ENCODE measurements around the gene ALOX12.

ALOX12 gene

DNA sequence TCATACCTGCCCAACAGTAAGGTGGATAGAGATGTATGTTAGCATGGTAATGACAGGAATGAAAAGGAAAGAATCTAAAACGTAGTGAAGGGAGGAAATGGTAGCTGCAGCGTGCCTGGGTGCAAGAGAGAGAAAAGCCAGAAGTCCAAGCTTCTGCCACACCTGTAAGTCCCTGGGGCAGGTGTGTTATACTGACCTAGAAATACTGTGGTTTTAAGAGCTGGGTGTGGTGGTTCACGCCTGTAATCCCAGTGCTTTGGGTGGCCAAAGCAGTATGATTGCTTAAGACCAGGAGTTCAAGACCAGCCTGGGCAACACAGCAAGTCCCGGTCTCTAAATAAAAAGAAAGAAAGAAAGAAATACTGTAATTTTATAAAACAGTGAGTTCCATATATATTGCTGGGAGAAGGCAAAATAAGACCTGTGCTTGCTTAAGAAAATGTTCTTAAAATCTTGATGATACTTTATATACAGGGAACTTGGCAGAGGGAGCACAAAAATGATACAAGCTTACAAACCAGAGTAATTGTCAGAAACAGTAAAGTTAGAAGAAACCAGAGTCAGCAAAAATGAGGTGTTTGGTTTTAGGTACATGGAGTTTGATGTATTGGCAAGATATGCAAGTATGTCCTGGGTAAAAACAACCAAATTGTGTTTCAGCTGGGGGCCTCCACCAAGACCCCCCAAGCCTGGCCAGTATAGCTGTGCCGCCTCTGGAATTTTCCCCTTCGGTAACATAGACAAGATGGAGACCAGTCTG is 6.6 kb downstream of the ALOX12 start:
- DNase-seq (ENCODE audit: low spot score), result no peak

DNA sequence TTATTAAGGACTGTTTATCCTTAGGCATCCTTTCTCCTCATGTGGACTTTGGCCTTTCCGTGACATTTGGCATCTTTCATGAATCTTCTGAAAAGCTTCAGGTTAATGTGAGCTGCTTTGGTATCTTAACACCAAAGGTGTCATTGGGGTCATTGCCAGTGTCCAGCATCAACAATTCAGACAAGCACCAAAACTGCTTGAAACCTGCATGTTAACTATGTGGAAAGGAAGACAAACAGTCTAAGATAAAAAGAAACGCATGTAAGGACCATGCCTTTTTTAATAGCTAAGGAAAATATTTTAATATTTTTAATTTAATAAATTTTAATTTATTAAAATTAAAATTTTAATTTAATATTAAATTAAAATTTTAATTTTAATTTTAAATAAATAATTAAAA is 7.9 kb downstream of the ALOX12 start:
- DNase-seq (ENCODE audit: low spot score), result no peak

DNA sequence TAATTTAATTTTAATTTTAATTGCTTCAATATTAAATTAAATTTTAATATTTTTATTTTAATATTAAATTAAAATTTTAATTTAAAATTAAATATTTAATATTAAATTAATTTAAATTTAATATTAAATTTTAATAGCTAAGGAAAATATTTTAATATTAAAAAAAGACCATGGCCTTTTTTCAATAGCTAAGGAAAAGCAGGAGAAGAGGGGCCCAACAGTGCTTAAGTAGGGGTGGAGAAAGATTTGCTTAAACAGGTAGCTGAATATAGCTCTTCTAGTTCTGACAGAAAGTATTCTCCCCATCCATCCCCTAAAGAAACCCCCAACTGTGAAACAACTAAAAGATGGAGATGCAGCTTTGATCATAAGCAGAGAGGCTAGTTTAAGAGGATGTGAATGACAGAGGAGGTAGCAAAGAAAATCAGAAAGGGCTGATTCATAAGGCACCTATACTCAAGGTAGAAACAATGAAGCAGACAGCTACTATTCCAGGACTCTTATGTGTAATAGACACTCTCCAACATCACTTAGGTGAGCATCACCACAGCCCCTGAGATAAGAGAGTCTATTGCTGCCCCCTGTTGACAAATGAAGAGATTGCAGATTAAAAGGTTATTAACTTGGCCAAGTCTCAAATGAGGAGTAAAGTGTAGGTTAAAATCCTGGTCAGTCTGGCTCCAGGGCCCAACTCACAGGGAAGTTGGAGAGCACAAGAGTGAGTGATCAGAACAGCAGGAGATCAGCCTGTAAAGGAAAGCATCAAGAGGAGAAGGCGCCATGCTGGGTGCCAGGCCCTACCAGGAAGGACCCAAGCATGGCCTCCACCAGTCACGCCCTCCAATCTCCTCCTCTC is 8.8 kb downstream of the ALOX12 start:
- peak; percentile 75 for DNase-seq (ENCODE audit: low spot score)

DNA sequence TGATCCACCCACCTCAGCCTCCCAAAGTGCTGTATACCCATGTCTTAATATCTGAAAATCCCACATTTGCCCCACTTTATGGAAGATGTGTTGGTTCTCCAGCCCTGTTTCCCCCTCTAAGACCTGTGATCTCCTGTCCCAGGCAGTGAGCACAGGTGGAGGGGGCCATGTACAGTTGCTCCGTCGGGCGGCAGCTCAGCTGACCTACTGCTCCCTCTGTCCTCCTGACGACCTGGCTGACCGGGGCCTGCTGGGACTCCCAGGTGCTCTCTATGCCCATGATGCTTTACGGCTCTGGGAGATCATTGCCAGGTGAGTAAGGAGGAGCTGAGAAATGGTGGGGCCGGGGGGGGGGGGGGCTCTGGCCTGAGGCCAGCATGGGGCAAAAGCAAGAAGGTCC is 9.9 kb downstream of the ALOX12 start:
- no peak for DNase-seq (ENCODE audit: low spot score)

DNA sequence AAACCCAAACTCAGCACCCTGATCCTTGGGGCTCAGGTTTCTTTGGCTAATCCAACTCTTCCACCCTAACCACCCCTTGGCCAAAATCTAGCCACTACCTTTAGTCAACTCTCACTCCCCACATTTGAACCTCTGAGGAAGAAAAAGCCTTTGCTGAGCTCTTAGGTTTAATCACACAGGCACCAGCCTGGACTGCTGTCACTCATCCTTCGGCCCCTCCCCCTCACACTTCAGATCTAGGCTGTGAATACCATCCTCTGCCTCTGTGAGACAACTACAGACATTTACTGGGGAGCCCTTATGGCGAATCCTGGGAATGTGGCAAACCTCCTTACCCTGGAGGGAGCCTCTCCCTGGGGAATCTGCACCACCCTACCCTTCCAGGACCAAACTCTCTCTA is 11.3 kb downstream of the ALOX12 start:
- no peak for DNase-seq (ENCODE audit: low spot score)

DNA sequence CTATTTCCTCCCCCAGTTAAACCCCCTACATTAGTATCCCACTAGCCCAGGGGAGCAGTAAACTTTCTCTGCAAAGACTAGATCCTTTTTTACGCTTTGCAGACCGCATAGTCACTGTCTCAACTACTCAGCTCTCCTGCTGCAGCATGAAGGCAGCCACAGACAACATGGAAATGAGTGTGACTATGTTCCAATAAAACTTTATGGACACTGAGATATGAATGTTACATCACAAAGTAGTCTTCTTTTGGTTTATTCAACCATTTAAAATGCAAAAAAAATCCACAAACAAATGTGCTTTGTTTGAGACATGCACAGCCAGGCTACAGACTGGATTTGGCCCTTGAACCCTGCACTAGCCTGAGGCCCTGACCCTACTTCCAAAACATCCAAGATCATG is 14.7 kb downstream of the ALOX12 start:
- DNase-seq (ENCODE audit: low spot score), result no peak

DNA sequence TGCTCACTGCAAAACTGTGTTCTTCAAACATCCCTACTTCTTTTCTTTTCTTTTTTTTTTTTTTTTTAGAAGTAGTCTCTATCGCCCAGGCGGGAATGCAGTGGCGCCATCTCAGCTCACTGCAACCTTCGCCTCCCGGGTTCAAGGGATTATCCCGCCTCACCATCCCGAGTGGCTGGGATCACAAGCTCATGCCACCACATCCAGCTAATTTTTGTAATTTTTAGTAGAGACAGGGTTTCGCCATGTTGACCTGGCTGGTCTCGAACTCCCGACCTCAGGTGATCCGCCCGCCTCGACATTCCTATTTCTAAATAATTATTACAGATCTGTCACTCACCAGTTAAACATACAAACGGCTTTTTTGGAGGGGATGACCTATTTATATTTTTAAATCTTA is 15.6 kb downstream of the ALOX12 start:
- no peak for DNase-seq (ENCODE audit: low spot score)

DNA sequence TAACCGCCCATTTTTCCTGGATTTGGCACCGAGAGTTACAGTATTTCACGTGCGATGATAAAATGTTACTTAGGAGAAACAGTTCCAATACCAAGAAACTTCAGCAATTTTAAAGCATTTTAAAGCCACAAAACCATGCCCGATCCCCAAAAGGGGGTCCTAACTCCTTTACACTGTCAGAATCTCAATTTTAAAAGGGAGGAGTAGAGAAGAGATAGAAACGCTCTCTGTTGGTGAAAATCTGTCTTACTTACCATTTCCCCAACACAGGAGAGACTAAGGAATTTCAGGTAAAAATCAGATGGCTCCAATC is 16.0 kb downstream of the ALOX12 start:
- no peak for DNase-seq (ENCODE audit: low spot score)

DNA sequence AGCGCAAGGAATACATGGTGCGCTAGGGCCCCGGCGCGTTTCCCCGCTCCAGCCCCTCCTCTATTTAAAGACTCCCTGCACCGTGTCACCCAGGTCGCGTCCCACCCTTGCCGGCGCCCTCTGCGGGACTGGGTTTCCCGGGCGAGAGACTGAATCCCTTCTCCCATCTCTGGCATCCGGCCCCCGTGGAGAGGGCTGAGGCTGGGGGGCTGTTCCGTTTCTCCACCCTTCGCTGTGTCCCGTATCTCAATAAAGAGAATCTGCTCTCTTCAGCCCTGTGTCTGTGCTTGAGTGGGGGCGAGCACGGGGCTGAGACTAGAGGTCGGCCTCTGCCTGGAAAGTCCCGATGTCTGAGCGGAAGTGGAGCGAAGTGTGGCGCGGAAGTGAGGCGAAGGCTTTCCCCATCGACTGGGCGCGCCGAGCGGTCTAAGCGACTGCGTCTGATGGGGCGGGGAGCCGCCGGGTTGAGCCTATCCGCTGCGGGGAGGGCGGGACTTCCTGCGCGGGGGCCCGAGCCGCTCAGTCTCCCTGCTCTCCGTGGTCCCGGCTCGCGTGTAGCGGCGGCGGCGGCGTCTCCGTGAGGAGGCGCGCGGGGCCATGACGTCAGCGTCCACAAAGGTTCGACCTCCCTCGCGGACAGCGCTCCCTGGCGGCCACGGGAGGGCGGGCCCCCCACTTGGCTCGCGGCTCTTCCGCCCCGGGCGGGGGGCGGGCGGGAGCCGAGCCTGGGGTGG is 18.6 kb downstream of the ALOX12 start:
- DNase-seq (ENCODE audit: low spot score), result peak; percentile 96

DNA sequence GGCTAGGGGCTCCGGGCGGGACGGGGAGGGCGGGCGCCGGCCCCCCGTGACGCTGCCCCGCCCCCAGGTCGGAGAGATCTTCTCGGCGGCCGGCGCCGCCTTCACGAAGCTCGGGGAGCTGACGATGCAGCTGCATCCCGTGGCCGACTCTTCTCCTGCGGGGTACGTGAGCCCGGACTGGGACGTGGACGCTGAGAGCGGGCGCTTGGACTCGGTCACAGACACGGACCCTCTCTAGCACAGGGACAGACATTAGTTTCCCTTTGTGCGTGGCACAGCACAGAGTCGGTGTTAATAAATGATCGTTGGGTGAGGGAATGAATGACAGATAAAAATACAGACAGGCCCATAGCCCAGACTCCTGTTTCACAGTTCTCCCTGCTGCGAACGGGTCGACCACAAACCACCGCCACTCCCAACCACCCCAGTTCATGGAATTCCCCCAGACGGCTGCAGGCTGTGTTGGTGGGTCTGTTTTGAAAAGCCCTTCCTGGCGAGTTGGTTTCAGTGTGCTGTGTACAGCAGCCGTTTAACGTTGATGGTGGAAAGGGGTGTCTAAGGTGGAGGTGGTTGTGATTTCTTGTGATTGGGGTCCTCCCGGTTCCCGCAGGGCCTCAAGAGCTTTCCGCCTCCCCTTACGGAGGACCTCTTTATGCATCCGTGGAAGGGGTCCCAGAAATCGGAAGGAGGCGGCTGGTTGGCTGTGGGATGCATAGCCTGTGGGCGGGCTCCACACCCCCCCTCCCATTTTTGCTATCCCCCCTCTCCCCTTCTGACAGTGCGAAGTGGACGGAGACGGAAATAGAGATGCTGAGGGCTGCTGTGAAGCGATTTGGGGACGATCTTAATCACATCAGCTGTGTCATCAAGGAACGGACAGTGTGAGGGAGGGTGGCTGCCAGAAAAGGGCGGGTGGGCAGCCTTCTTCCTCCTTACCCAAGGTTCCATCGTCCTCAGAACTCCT is 19.4 kb downstream of the ALOX12 start:
- DNase-seq (ENCODE audit: low spot score), result no peak

DNA sequence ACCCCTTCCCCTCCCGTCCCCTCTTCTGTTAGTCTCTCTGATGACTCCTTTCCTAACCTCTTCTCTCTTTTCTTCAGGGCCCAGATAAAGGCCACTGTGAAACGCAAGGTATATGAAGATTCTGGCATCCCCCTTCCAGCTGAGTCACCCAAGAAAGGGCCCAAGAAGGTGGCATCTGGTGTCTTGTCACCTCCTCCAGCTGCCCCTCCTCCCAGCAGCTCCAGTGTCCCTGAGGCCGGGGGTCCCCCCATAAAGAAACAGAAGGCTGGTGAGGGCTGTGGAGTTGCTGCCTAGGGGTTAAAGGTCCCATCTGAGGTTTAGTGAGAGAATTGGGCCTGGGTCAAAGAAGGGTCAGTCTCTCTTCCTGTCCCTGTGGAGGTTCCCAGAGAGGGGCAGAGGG is 20.6 kb downstream of the ALOX12 start:
- DNase-seq (ENCODE audit: low spot score), result no peak

DNA sequence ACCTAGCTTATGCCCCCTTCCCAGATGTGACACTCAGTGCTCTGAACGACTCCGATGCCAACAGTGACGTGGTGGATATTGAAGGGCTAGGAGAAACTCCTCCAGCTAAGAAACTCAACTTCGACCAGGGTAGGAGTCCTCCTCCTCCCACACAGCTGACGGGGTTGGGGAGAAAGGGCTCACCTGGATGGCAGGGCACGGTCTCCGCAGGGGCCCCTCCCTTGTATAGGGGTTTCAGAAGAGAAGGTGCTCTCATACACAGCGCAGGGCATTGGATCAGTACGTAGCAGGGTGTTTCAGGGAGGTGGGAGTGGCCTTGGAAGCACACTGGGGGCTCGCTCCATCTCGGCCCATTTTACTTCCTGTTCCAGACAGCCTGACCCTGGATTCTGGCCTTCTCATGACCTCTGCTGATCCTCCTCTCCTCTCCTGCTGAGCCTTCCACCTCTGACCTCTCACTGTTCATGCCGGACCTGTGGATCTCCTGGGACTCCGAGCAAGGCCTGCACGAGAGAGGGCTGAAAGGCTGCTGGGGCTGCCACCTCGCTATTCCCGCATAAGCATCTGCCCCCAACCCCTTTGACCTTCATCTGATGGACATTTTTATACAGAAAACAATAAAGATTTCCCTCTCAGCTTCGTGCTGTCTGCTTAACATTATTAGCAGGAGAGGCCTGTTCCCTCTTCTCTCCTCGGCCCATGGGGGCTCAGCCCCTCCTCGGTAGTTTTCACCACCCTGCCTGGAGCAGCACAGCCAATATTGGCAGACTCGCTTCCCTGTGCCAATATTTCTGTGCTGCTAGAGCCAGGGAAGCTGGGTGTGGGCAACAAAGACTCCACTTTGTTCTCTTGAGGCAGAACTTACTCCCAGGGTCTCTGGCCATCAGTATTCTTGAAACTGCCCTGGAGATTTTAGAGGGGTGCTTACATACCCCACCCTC is 21.3 kb downstream of the ALOX12 start:
- no peak for DNase-seq (ENCODE audit: low spot score)

DNA sequence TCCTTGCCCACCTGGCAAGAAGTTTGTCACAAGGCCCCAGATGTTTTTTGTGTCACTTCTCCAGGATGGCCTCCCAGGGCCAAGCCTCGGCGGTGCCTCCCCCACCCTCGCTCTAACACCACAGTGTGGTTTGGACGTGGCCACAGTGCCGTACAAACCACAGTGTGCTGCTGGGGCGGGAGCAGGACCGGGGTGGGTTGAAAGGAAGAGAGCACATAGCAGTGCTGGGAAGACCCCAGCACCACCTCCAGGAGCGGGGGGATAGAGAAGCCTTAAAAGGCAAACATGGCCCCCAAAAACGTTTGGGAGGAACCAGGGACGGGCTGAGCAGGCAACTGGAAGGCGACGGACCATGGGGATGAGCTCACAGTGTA is 22.0 kb downstream of the ALOX12 start:
- no peak for DNase-seq (ENCODE audit: low spot score)

DNA sequence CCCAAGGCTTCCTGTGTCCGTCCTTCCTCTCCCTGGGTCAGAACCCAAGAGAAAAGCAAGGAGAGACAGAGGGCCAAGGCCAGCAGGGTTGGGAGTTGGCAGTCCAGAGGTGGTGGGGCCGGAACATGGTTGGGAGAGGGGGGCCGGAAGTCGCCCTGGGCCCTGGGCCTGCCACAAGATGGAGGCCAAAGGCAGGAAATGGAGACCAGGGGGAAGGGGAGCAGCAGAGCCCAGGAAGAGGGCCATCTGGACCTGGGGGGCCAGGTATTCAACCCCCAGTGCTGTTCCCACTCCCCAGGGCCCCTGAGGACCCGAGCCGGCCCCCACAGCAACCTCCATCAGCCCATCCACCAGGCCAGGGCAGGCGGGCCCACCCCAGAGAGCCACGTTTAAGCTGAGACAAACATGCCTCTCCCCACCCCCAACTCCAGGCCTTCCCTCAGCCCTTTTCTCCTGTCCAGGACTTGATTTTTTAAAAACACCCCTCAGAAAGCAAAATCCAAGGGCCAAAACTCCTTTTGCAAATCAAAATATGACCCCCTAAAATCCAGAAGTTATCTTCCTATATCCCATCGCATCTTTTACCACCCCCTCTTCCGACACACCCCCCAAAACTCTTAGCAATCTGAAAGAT is 22.6 kb downstream of the ALOX12 start:
- DNase-seq (ENCODE audit: low spot score), result no peak

DNA sequence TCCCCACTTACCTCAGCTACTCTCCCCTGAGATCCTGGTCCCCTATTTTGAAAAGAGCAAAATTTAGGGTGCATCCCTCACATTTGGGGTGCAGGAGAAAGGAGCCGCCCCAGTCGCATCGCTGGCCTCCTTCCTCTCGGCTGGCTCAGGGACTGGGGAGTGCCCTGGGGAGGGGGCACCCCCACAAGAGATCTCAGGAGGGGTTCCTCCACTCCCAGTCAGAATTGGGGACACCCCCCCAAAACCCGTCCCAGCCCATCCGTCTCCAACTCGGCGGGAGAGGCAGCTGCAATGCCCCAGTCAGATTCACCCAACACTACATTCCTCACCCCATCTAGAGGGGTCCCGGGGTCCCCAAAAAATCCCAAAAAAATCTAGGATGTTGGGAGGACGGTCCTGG is 23.5 kb downstream of the ALOX12 start:
- no peak for DNase-seq (ENCODE audit: low spot score)

DNA sequence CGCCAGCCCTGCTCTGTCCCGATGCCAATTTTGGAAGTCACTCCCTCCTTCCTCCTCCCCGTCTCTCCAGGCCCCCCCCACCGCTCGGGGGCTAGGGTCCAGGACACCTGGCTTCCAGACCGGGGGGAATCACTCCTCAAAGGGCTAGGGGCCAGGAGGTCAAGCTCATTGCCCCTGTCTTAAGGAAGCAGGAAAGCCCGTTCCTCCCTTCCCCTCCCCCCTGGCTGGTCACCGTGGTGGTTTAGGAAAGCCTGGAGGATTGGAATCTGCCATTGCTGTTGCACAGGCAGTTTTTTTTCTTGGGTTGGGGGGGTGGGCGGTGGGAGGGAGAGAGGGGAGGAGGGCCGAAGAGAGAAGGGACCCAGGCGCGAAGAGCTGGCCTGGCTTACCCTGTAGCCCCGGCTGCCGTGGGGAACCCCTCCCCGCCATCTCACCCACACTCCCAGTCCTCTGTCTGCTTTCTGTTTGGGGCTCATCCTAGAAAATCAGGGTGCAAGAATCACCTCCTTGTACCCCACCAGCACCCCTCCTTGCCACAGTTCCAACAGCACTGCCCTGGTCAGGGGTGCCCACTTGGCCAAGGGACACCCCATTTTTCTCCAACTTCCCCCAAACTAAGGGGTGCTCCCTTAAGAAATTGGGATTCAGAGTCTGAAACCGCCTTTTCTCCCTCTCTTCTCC is 24.1 kb downstream of the ALOX12 start:
- no peak for DNase-seq (ENCODE audit: low spot score)

DNA sequence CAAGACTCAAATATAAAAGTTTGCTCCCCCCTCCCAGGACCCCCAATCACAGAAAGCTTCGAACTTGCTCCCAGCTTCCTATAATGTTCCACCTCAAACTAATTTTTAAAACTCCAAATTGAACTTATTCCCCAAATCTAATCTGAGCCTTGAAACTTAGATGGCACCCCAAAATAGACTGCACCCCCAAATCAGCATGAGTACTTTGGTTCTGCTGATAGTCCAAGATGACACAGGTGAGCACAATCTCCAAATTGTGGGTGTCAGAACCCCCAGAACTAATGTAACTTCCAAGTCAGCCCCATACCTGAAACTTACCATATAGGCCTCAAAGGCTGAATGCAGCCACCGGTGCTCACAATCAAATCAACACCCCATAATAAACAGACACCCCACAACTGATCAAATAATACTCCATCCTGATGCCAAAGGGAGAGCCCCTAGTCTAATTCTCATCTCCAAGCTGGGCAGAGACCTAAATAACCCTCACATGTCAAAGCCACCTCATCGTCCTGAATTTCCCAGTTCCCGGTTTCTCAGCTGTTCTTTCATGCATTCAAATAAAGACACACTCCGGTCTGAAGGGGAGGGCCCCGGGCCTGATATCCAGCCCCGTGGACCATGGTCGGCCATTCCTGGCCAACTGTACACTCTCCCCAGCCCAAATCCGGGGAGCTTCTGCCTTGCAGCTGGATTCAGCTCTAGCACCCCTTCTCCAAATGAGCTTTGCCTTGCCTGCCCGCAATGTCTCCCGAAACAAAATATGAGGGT is 25.2 kb downstream of the ALOX12 start:
- DNase-seq (ENCODE audit: low spot score), result no peak

DNA sequence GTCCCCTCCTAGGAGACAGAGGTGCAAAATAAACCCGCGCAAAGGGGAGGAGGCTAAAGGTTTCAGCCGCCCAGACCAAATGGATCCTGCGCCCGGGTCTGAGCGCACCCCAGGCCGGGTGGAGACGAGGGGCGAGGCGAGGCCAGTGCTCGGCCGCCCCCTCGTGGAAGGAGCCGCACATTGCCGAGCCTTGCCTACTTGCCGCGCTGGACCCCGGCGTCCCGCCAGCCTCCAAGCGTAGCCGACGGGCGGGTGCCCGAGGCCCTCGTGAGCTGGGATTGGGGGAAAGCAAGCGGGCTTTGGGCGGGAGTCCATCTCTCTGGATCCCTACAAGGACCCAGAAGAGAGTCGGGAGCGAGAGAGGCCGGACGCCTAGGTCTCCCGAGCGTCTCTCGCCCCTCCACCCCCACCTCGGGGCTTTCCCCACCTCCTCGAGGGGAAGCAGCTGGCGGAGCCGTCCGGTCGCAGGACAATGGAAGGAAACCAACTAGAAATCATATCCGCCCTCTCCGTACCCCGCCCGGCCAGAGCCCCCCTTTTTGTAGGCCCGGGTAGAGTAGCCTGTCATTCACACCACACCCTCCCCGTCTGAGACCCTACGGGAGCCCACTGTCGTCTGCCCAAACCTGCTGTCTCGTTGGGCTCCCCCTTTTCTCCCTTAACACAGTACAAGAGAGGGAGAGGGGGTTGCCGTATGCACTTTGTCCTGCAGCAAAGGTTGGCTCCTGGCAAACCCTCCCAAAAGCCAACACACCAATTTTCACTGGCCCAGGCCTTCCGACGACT is 26.3 kb downstream of the ALOX12 start:
- peak; percentile 34 for DNase-seq (ENCODE audit: low spot score)

Measured in RKO (cell line).